ENCODE data around the gene SPRTN. TPM values are rescaled to one million over a fixed set of nuclear protein-coding genes. Genes with fewer than 3 reads are reported as not detected.

Gene SPRTN
- total RNA-seq, 4 donors from 2014 or later, result 8.7 to 15.1 (median 10.7) TPM

GRCh38 chr1:231317306-231318014 is 20.6 kb upstream of the SPRTN start:
- Histone ChIP-seq H3K4me3 (no peak overlapping the region), H3K27me3 (no peaks in the 10 kb centered on the region), H3K36me3 (no peaks in the 10 kb centered on the region), H3K9me3 (no peaks in the 10 kb centered on the region), H3K4me1 (no peaks in the 10 kb centered on the region), H3K27ac (no peak overlapping the region)
- DNase-seq (no peak), ATAC-seq (no peak)
- TF ChIP-seq CTCF (IDR thresholded peaks at IDR 0.05 in 4 of 5, conservative IDR thresholded peaks at IDR 0.05 in 1 of 5) (no peak), POLR2A (IDR thresholded peaks at IDR 0.05) (no peak)
- in situ Hi-C loops (cut with MboI; ENCODE audit: low sequenced_read_pairs in 4 of 4), result no loop called here
- intact Hi-C loops (cut with DNase I; ENCODE audit: low total_unique reads), result loop anchor here (2.0 kb wide), 1 partner anchor 287 kb away; no protein-coding TSS in a partner anchor

DNA sequence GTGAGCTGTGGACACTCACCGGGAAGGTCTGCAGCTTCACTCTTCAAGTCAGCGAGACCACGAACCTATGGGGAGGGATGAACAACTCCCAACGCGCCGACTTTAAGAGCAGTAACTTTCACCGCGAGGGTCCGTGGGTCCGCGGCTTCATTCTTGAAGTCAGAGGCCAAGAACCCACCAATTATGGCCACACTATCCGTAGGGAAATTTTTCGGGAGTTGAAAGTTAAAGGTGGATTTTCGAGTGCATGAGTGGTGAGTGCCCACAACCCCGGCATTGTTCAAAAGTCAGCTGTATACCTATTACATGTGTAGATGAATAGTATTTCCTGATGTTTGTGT is 20.1 kb upstream of the SPRTN start:
- in situ Hi-C loops (cut with MboI; ENCODE audit: low sequenced_read_pairs in 4 of 4), result no loop called here
- Histone ChIP-seq H3K36me3 (no peaks in the 10 kb centered on the region), H3K27ac (no peak overlapping the region), H3K4me1 (no peaks in the 10 kb centered on the region), H3K4me3 (no peak overlapping the region), H3K9me3 (no peaks in the 10 kb centered on the region), H3K27me3 (no peaks in the 10 kb centered on the region)
- no peak for DNase-seq
- no peak for ATAC-seq
- TF ChIP-seq CTCF (IDR thresholded peaks at IDR 0.05 in 4 of 5, conservative IDR thresholded peaks at IDR 0.05 in 1 of 5) (no peak), POLR2A (IDR thresholded peaks at IDR 0.05) (no peak)
- intact Hi-C loops (cut with DNase I; ENCODE audit: low total_unique reads), result no loop called here

DNA sequence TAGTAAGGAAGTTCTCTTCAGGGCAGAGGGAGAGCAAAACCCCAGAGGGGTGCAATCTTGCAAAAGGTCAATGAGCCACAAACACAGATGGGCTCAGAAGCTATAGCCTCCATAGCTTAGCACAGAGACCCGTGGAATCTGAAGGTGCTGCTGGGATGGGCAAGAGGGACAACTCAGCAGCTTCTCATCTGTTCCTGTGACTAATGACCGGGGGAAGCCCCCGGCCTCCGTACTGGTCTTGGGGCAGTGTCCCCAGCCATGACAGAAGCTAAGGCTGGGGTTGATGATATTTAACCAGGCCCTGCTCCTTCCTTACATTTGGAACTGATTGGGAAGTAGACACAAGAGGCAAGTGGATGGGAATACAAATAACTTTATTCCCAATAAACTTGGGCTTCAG is 19.5 kb upstream of the SPRTN start:
- ATAC-seq (no peak), DNase-seq (no peak)
- TF ChIP-seq POLR2A (IDR thresholded peaks at IDR 0.05) (no peak), CTCF (IDR thresholded peaks at IDR 0.05 in 4 of 5, conservative IDR thresholded peaks at IDR 0.05 in 1 of 5) (no peak)
- in situ Hi-C loops (cut with MboI; ENCODE audit: low sequenced_read_pairs in 4 of 4), result no loop called here
- H3K9me3 ChIP-seq, result no peaks in the 10 kb centered on the region
- intact Hi-C loops (cut with DNase I; ENCODE audit: low total_unique reads), result no loop called here
- no peaks in the 10 kb centered on the region for H3K36me3 ChIP-seq
- no peaks in the 10 kb centered on the region for H3K27me3 ChIP-seq
- H3K4me1 ChIP-seq, result no peaks in the 10 kb centered on the region
- H3K27ac ChIP-seq, result no peak overlapping the region
- H3K4me3 ChIP-seq, result no peak overlapping the region

DNA sequence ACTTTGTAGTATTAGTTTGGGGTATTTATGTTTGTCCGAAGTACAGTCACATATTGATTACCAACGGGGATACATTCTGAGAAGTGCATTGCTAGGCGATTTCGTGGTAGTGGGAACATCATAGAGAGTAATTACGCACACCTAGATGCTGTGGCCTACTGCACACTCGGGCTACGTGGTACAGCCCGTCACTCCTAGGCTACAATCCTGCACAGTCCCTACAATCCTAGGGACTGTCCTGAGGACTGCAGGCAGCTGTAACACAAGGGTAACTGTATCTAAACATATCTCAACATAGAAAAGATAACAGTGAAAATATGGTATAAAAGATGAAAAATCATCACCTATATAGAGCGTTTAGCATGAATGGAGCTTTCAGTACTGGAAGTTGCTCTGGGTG is 19.0 kb upstream of the SPRTN start:
- in situ Hi-C loops (cut with MboI; ENCODE audit: low sequenced_read_pairs in 4 of 4) (no loop called here), intact Hi-C loops (cut with DNase I; ENCODE audit: low total_unique reads) (no loop called here)
- no peak overlapping the region for H3K4me3 ChIP-seq
- DNase-seq (no peak), ATAC-seq (no peak)
- no peak overlapping the region for H3K27ac ChIP-seq
- no peaks in the 10 kb centered on the region for H3K9me3 ChIP-seq
- no peaks in the 10 kb centered on the region for H3K36me3 ChIP-seq
- no peaks in the 10 kb centered on the region for H3K27me3 ChIP-seq
- H3K4me1 ChIP-seq, result no peaks in the 10 kb centered on the region
- TF ChIP-seq POLR2A (IDR thresholded peaks at IDR 0.05) (no peak), CTCF (IDR thresholded peaks at IDR 0.05 in 4 of 5, conservative IDR thresholded peaks at IDR 0.05 in 1 of 5) (no peak)
